GM12865 (cell line): ENCODE results near the gene ZSCAN5C.

Experiments
- DNase-seq: peaks from one replicate; pipeline ENCODE4 v3.0.0; 2010; ENCODE audit warnings: low read depth
- H3K4me3 ChIP-seq: 2 replicates; pipeline ENCODE4 v1.5.1; 2011; ENCODE audit warnings: mild to moderate bottlenecking, low read depth, low read length, control low read depth
- CTCF ChIP-seq: IDR thresholded peaks from 2 replicates; pipeline ENCODE4 v1.5.1; 2011; ENCODE audit warnings: low read length, control low read depth, low read depth, inconsistent platforms; ENCODE audit not compliant: insufficient read depth; ENCODE audit errors: missing control alignments

Gene ZSCAN5C

GRCh38 chr19:56252699-56253422 lies 50.8 kb downstream of the ZSCAN5C start:
- no peak overlapping the region for H3K4me3 ChIP-seq
- peak; percentile 83 for DNase-seq
- peak; percentile 85 for TF ChIP-seq CTCF

DNA sequence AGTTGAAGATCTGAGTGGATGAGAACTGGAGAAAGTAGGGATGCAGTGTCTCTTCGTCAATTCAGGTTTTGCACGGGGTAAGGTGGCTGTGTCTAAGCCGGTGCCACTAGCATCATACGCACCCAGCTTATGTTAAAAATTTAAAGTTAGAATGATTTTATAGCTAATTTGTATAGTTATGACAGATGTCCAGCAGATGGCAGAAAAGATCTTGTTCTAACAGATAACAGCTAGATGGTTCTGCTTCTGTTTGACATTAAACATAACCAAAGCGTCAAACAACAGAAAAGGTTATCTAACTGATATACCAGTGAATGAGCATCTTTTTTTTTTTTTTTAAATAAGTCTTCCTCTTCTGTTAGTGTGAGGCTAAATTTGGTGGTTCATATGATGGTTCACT lies 51.7 kb downstream of the ZSCAN5C start:
- TF ChIP-seq CTCF = peak; percentile 32
- no peak overlapping the region for H3K4me3 ChIP-seq
- DNase-seq = peak; percentile 55

DNA sequence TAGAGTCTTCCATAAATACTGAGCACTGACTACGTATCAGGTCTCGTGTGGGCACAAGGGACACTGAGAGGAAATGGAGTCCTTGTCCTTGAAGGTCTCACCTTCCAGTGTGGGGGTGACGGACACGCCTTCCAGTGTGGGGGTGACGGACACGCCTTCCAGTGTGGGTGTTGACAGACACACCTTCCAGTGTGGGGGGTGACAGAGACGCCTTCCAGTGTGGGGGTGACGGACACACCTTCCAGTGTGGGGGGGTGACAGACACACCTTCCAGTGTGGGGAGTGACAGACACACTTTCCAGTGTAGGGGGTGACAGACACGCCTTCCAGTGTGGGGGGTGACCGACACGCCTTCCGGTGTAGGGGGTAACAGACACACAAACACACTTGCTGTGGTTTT lies 56.2 kb downstream of the ZSCAN5C start:
- H3K4me3 ChIP-seq = no peak overlapping the region
- DNase-seq = no peak
- TF ChIP-seq CTCF = no peak
